ENCODE results near the gene FKTN. TPM values are rescaled to one million over a fixed set of nuclear protein-coding genes. Genes with fewer than 3 reads are reported as not detected.

FKTN gene
- total RNA-seq, 1 experiment from 2014 or later = 10.8 TPM

DNA sequence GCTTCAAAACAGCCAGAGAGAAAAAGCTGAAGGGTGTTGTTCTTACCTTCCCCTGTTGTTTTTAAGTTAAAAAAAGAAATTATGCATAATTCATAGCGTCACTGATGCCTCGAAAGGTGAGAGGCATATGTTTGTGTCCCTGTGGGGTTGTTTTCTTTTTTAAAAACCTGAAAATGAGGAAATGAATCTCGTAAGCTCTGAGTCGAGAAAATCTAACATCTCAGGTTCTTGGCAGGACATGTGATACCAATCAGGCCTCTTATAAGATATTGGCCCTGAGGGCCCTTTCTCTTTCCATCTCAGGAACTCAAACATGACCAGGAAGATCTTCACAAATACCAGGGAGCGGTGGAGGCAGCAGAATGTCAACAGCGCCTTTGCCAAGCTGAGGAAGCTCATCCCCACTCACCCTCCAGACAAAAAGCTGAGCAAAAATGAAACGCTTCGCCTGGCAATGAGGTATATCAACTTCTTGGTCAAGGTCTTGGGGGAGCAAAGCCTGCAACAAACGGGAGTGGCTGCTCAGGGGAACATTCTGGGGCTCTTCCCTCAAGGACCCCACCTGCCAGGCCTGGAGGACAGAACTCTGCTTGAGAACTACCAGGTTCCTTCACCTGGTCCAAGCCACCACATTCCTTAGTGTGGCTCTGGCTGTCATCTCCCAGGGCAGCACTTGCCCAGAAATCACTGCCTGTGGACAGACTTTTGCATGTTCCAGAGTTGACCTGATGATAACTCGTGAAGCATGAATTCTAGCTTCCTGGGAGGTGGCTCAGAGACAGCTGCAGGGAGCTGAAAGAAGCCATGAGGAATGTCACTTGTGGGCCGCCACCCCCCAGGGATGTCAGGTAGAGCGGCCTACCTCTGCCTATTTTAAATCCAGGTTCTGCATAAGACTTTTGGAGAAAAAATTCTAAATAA lies 104.5 kb downstream of the FKTN start, which contains the start of gene TAL2 (continued):
- TF ChIP-seq, protein P1, sequence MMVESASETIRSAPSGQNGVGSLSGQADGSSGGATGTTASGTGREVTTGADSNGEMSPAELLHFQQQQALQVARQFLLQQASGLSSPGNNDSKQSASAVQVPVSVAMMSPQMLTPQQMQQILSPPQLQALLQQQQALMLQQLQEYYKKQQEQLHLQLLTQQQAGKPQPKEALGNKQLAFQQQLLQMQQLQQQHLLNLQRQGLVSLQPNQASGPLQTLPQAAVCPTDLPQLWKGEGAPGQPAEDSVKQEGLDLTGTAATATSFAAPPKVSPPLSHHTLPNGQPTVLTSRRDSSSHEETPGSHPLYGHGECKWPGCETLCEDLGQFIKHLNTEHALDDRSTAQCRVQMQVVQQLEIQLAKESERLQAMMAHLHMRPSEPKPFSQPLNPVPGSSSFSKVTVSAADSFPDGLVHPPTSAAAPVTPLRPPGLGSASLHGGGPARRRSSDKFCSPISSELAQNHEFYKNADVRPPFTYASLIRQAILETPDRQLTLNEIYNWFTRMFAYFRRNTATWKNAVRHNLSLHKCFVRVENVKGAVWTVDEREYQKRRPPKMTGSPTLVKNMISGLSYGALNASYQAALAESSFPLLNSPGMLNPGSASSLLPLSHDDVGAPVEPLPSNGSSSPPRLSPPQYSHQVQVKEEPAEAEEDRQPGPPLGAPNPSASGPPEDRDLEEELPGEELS (CRISPR knock-in tag; IDR thresholded peaks at IDR 0.05) = no peak
- TF ChIP-seq GTF2I (CRISPR knock-in tag; conservative IDR thresholded peaks at IDR 0.05) (no peak), NR1H2 (CRISPR knock-in tag; IDR thresholded peaks at IDR 0.05) (no peak), ZBTB21 (CRISPR knock-in tag; IDR thresholded peaks at IDR 0.05; ENCODE audit: borderline replicate concordance) (no peak)
- TF ChIP-seq, protein P2, sequence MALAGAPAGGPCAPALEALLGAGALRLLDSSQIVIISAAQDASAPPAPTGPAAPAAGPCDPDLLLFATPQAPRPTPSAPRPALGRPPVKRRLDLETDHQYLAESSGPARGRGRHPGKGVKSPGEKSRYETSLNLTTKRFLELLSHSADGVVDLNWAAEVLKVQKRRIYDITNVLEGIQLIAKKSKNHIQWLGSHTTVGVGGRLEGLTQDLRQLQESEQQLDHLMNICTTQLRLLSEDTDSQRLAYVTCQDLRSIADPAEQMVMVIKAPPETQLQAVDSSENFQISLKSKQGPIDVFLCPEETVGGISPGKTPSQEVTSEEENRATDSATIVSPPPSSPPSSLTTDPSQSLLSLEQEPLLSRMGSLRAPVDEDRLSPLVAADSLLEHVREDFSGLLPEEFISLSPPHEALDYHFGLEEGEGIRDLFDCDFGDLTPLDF (CRISPR knock-in tag; IDR thresholded peaks at IDR 0.05) = no peak

DNA sequence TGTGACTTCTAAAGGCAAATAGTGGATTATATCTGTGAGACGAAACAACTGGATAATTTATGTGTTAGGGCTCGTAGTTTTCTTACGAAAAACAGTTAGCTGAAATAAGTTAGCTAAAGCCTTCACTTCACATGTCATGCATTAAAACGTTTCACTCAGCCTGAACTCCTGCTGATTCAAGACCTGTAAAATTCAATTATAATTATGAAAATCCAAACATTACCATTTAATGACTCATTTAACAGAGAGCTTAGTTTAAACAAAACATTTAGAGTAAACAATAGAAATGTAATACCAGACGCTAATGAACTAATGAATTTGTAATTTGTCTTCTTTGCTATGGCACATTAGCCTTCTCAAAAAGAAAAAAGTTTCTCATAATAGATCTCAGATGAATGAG lies 106.0 kb downstream of the FKTN start:
- DNase-seq (ENCODE audit: low spot score) (no peak), ATAC-seq (no peak)
- Mint-ChIP-seq H3K27ac (no peak overlapping the region), H3K4me1 (peaks cover 7% of the 10 kb centered on the region), H3K9me3 (no peaks in the 10 kb centered on the region), H3K4me3 (no peak overlapping the region), H3K27me3 (ENCODE audit: low read depth) (peaks cover 6% of the 10 kb centered on the region), H3K36me3 (no peaks in the 10 kb centered on the region)
- CTCF ChIA-PET = interaction anchor here (1.0 kb wide), 1 partner anchor 26 kb away, joined by 3 read pairs; no protein-coding TSS in a partner anchor
- POLR2A ChIA-PET = no interaction called here
- no peak for TF ChIP-seq NR1H2 (CRISPR knock-in tag; IDR thresholded peaks at IDR 0.05)
- no peak for TF ChIP-seq SOX15 (CRISPR knock-in tag; IDR thresholded peaks at IDR 0.05)

DNA sequence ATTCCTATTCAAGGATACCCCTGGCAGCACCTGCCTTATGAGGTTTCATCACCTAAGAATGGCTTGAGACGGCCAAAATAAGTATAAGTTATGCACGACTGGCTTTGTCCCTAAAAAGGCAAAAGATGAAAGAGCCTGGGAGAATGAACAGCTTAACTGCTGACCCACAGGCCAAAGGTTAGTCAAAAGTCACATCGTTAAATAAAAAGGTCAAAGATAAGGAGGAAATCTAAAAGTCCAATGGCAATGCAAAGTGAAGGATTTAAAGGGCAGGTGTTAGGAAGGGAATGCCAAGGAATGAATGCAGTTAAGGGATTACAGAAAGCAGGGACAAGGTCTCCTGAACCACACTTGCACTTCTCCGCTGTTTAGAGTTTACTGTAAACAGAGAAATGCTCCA lies 109.9 kb downstream of the FKTN start:
- H3K4me3 Mint-ChIP-seq = no peak overlapping the region
- H3K9me3 Mint-ChIP-seq = no peaks in the 10 kb centered on the region
- no peaks in the 10 kb centered on the region for H3K4me1 Mint-ChIP-seq
- TF ChIP-seq ZNF317 (CRISPR knock-in tag; IDR thresholded peaks at IDR 0.05; ENCODE audit: borderline replicate concordance, low read depth) (no peak), ESRRA (CRISPR knock-in tag; IDR thresholded peaks at IDR 0.05; ENCODE audit: borderline replicate concordance) (no peak), ZNF219 (CRISPR knock-in tag; IDR thresholded peaks at IDR 0.05; ENCODE audit: borderline replicate concordance) (no peak), CREB1 (CRISPR knock-in tag; IDR thresholded peaks at IDR 0.05) (no peak), ZNF263 (CRISPR knock-in tag; IDR thresholded peaks at IDR 0.05; ENCODE audit: low read depth) (no peak), TEAD4 (CRISPR knock-in tag; IDR thresholded peaks at IDR 0.05) (no peak), ZNF416 (CRISPR knock-in tag; IDR thresholded peaks at IDR 0.05) (no peak), JUN (CRISPR knock-in tag; IDR thresholded peaks at IDR 0.05) (no peak)
- TF ChIP-seq, protein P3, sequence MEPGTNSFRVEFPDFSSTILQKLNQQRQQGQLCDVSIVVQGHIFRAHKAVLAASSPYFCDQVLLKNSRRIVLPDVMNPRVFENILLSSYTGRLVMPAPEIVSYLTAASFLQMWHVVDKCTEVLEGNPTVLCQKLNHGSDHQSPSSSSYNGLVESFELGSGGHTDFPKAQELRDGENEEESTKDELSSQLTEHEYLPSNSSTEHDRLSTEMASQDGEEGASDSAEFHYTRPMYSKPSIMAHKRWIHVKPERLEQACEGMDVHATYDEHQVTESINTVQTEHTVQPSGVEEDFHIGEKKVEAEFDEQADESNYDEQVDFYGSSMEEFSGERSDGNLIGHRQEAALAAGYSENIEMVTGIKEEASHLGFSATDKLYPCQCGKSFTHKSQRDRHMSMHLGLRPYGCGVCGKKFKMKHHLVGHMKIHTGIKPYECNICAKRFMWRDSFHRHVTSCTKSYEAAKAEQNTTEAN (CRISPR knock-in tag; IDR thresholded peaks at IDR 0.05) = no peak
- TF ChIP-seq, protein P4, sequence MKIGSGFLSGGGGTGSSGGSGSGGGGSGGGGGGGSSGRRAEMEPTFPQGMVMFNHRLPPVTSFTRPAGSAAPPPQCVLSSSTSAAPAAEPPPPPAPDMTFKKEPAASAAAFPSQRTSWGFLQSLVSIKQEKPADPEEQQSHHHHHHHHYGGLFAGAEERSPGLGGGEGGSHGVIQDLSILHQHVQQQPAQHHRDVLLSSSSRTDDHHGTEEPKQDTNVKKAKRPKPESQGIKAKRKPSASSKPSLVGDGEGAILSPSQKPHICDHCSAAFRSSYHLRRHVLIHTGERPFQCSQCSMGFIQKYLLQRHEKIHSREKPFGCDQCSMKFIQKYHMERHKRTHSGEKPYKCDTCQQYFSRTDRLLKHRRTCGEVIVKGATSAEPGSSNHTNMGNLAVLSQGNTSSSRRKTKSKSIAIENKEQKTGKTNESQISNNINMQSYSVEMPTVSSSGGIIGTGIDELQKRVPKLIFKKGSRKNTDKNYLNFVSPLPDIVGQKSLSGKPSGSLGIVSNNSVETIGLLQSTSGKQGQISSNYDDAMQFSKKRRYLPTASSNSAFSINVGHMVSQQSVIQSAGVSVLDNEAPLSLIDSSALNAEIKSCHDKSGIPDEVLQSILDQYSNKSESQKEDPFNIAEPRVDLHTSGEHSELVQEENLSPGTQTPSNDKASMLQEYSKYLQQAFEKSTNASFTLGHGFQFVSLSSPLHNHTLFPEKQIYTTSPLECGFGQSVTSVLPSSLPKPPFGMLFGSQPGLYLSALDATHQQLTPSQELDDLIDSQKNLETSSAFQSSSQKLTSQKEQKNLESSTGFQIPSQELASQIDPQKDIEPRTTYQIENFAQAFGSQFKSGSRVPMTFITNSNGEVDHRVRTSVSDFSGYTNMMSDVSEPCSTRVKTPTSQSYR (CRISPR knock-in tag; IDR thresholded peaks at IDR 0.05) = no peak
- no peak overlapping the region for H3K27ac Mint-ChIP-seq
- ChIA-PET POLR2A (no interaction called here), CTCF (no interaction called here)
- ATAC-seq = no peak
- no peak for DNase-seq (ENCODE audit: low spot score)
- no peaks in the 10 kb centered on the region for H3K27me3 Mint-ChIP-seq (ENCODE audit: low read depth)
- no peaks in the 10 kb centered on the region for H3K36me3 Mint-ChIP-seq

All from WTC11 (cell line).